Neural progenitor cell (in vitro differentiated cells): ENCODE data around the gene RUBCN.

Experiments
- CTCF ChIP-seq: fragments of 200-600 bp; sonication (generic); IDR thresholded peaks from 2 replicates; pipeline ENCODE4 v1.5.1; 2017; ENCODE audit warnings: antibody characterized with exemption, mild to moderate bottlenecking
- EZH2 ChIP-seq: fragments of 200-600 bp; sonication (generic); IDR thresholded peaks from 2 replicates; pipeline ENCODE4 v1.6.1; 2017; ENCODE audit warnings: antibody characterized with exemption, mild to moderate bottlenecking, moderate library complexity

- TF ChIP-seq CTCF, result no peak
- TF ChIP-seq EZH2, result no peak
These were observed 16.0 kb downstream of the RUBCN start for GRCh38 chr3:197720694-197721093.
